DOHH2 (cell line): ENCODE measurements around the gene MARS1.

ENCODE experiments used
- H3F3A ChIP-seq: fragments of 200-600 bp; sonication (generic), shearing (Covaris generic); 2 replicates; pipeline ENCODE4 v1.6.0; 2016; ENCODE audit warnings: antibody characterized with exemption, mild to moderate bottlenecking; ENCODE audit not compliant: control insufficient read depth, insufficient read depth
- H3K27ac ChIP-seq: fragments of 200-600 bp; sonication (generic); 2 replicates; pipeline ENCODE4 v1.5.1; 2014; ENCODE audit warnings: low read depth, mild to moderate bottlenecking, low read length, moderate library complexity
- H3K27me3 ChIP-seq: fragments of 200-600 bp; sonication (generic); 2 replicates; pipeline ENCODE4 v1.6.1; 2014; ENCODE audit warnings: mild to moderate bottlenecking, low read length, mixed read lengths; ENCODE audit not compliant: control insufficient read depth
- H3K36me3 ChIP-seq: fragments of 200-600 bp; sonication (generic); 2 replicates; pipeline ENCODE4 v1.6.1; 2014; ENCODE audit warnings: mild to moderate bottlenecking, low read length, moderate library complexity, mixed read lengths; ENCODE audit not compliant: control insufficient read depth
- H3K4me1 ChIP-seq: fragments of 200-600 bp; sonication (generic); 2 replicates; pipeline ENCODE4 v1.6.1; 2014; ENCODE audit warnings: mild to moderate bottlenecking, low read length, mixed read lengths; ENCODE audit not compliant: control insufficient read depth
- H3K4me2 ChIP-seq: fragments of 200-600 bp; sonication (generic); 2 replicates; pipeline ENCODE4 v1.6.0; 2014; ENCODE audit warnings: mild to moderate bottlenecking, low read length, moderate library complexity
- H3K4me3 ChIP-seq: fragments of 200-600 bp; sonication (generic); 2 replicates; pipeline ENCODE4 v1.5.1; 2014; ENCODE audit warnings: mild to moderate bottlenecking, low read length, mixed read lengths
- H3K79me2 ChIP-seq: fragments of 200-600 bp; sonication (generic); 2 replicates; pipeline ENCODE4 v1.6.1; 2014; ENCODE audit warnings: mild to moderate bottlenecking, low read length, mixed read lengths; ENCODE audit not compliant: control insufficient read depth
- H3K9me2 ChIP-seq: fragments of 200-600 bp; sonication (generic); replicated peaks from 2 replicates; pipeline ENCODE4 v1.6.1; 2014; ENCODE audit warnings: mild to moderate bottlenecking, low read length, mixed read lengths; ENCODE audit not compliant: control insufficient read depth
- H3K9me3 ChIP-seq: fragments of 200-600 bp; sonication (generic); 2 replicates; pipeline ENCODE4 v1.6.1; 2014; ENCODE audit warnings: antibody characterized with exemption, low read length, mixed read lengths; ENCODE audit not compliant: control insufficient read depth, insufficient read depth
- H4K20me1 ChIP-seq: fragments of 200-600 bp; sonication (generic); 2 replicates; pipeline ENCODE4 v1.6.0; 2014; ENCODE audit warnings: low read depth, mild to moderate bottlenecking, antibody characterized with exemption, low read length, moderate library complexity; ENCODE audit not compliant: control insufficient read depth, insufficient read depth
- CTCF ChIP-seq: fragments of 200-600 bp; sonication (generic); IDR thresholded peaks from one replicate; pipeline ENCODE4 v1.5.1; 2014; ENCODE audit warnings: antibody characterized with exemption, mild to moderate bottlenecking, low read depth, low read length; ENCODE audit not compliant: poor library complexity, severe bottlenecking
- EZH2phosphoT487 ChIP-seq: fragments of 200-600 bp; sonication (generic); IDR thresholded peaks from 2 replicates; pipeline ENCODE4 v1.6.1; 2017; ENCODE audit warnings: borderline replicate concordance, mild to moderate bottlenecking, antibody characterized with exemption, low read length, moderate library complexity, mixed read lengths

The MARS1 gene

DNA sequence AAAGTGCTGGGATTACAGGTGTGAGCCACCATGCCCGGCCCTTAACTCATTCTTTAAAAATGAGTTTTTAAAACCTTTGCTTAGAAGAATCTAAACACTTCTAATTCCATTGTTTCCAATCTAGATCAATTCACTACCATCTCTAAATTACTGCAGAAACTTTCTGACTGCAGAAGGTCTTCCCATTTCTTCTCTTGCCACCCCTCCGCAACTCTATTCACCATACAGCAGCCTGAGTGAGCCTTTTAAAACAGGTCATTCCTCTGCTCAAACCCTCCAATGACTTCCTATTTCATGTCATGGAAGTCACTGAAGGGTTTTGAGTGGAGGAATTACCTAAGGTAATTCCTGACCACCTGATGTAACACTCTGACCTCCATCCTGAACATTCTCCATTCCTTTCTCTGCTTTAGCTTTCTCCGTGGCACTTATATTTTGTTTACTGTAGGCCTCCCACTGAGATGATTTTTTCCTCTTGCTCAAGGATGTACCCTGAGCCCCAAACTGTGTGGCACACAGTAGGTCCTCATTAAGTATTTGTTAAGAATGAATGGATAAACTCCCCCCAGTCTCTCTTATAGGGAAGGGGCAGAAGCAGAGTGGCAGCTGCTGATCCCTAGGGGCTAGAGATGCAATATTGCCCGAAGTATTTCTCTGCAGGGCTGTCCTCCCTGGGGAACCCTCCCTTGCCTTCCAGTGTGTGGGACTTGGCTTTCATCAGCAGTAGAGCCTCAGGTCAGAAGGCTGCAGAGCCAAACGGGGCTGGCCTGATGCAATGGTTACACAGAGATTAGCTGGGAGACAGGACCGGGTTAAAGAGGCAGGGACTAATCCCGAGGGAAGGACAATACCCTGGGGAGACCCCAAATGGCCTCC lies 31.3 kb downstream of the MARS1 start:
- Histone ChIP-seq H3K27me3 (no peaks in the 10 kb centered on the region), H3K4me2 (peak overlapping the region; percentile 91), H4K20me1 (peaks cover 8% of the 10 kb centered on the region), H3F3A (peaks cover 41% of the 10 kb centered on the region), H3K9me3 (no peaks in the 10 kb centered on the region), H3K9me2 (no peaks in the 10 kb centered on the region), H3K36me3 (peaks cover 68% of the 10 kb centered on the region), H3K79me2 (peaks cover 48% of the 10 kb centered on the region), H3K4me3 (peak overlapping the region; percentile 95), H3K27ac (peak overlapping the region; percentile 70), H3K4me1 (peaks cover 47% of the 10 kb centered on the region)
- no peak for TF ChIP-seq CTCF
- no peak for TF ChIP-seq EZH2phosphoT487

DNA sequence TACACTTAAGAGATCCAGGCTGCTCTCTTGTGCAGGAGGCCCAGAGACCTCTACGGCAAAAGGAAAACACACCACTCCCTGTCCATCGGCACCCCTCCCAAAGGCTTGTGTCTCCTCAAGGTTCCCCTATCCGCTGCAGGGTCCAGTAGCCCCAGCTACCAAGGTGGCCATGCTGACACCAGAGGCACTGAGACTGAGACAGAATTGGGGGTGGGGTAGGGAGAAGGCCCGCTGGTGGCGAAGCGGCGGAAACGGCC lies 31.9 kb downstream of the MARS1 start:
- H4K20me1 ChIP-seq = peaks cover 8% of the 10 kb centered on the region
- TF ChIP-seq EZH2phosphoT487 (no peak), CTCF (peak; percentile 13)
- no peaks in the 10 kb centered on the region for H3K9me2 ChIP-seq
- H3F3A ChIP-seq = peaks cover 37% of the 10 kb centered on the region
- peaks cover 68% of the 10 kb centered on the region for H3K36me3 ChIP-seq
- H3K4me2 ChIP-seq = peak overlapping the region; percentile 91
- H3K4me1 ChIP-seq = peaks cover 53% of the 10 kb centered on the region
- H3K79me2 ChIP-seq = peaks cover 54% of the 10 kb centered on the region
- no peaks in the 10 kb centered on the region for H3K27me3 ChIP-seq
- H3K27ac ChIP-seq = peak overlapping the region; percentile 70
- H3K9me3 ChIP-seq = no peaks in the 10 kb centered on the region
- peak overlapping the region; percentile 95 for H3K4me3 ChIP-seq

DNA sequence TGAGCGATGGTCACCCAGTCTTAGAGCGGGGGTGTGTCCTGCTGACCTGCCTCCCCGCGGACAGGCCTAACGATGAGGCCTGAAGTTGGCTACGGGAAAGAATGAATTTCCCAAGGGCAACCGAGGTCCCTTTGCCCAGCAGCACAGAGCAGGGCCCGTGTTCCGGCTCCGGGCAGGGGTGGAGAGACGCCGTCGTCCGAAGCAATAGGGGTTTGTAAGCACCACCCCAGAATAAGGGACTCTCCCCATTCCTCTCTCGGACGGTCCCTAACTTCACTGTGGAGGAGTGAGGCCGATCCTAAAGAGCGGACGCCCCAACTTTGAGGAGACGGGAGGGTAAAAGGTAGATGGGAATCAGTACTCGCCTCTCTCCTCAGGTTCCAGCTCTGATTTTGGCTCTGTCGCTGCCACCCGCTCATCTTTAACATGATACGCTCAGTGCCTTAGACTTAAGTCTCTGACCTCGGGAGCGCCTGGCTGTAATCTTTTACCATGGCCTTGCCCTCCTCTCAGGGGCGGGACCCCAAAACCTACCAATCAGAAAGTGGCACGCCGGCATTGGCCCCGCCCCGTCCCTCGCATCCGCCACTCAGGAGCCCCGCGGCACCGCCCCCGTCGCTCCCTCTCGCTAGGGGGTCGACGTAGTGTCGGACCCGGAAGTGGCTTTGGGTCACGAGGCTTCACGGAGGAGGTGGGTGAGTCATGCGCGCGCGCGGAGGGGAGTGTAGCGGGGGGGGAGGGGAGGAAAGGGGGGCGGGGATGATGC lies 32.4 kb downstream of the MARS1 start, which contains the start of gene DDIT3:
Gene DDIT3 (minus strand): TSS at position 462 of the 766 bp plus-strand sequence. CDS start 3,108 bp downstream, outside the sequence.
- no peaks in the 10 kb centered on the region for H3K9me2 ChIP-seq
- peaks cover 59% of the 10 kb centered on the region for H3K79me2 ChIP-seq
- H3K27ac ChIP-seq = peak within 1 kb of the TSS; percentile 97
- peaks cover 56% of the 10 kb centered on the region for H3K4me1 ChIP-seq
- H3K4me2 ChIP-seq = peak within 1 kb of the TSS; percentile 91
- peaks cover 33% of the 10 kb centered on the region for H3F3A ChIP-seq
- H3K27me3 ChIP-seq = no peaks in the 10 kb centered on the region
- H3K4me3 ChIP-seq = peak within 1 kb of the TSS; percentile 95
- TF ChIP-seq EZH2phosphoT487 (no peak), CTCF (peak; percentile 0)
- peaks cover 68% of the 10 kb centered on the region for H3K36me3 ChIP-seq
- H4K20me1 ChIP-seq = peaks cover 8% of the 10 kb centered on the region
- H3K9me3 ChIP-seq = no peaks in the 10 kb centered on the region
